Osteocyte (in vitro differentiated cells): ENCODE results near the gene DISC1. TPM values are rescaled to one million over a fixed set of nuclear protein-coding genes. Genes with fewer than 3 reads are reported as not detected.

Source experiments
- DNase-seq: peaks from one replicate; pipeline ENCODE4 v3.0.0; 2021; ENCODE audit warnings: mixed read lengths; ENCODE audit not compliant: unreplicated experiment; ENCODE audit errors: extremely low spot score
- H3K27ac Mint-ChIP-seq: one replicate; pipeline ENCODE4 v1.8.0; 2021; ENCODE audit warnings: mild to moderate bottlenecking, mixed read lengths; ENCODE audit not compliant: unreplicated experiment
- H3K27me3 Mint-ChIP-seq: one replicate; pipeline ENCODE4 v1.8.0; 2021; ENCODE audit warnings: mixed read lengths; ENCODE audit not compliant: unreplicated experiment
- H3K36me3 Mint-ChIP-seq: one replicate; pipeline ENCODE4 v1.8.0; 2021; ENCODE audit warnings: mixed read lengths; ENCODE audit not compliant: unreplicated experiment
- H3K4me1 Mint-ChIP-seq: one replicate; pipeline ENCODE4 v1.8.0; 2021; ENCODE audit warnings: mixed read lengths; ENCODE audit not compliant: unreplicated experiment
- H3K4me3 Mint-ChIP-seq: one replicate; pipeline ENCODE4 v1.8.0; 2021; ENCODE audit warnings: mild to moderate bottlenecking, moderate library complexity, mixed read lengths; ENCODE audit not compliant: unreplicated experiment
- H3K9me3 Mint-ChIP-seq: one replicate; pipeline ENCODE4 v1.8.0; 2021; ENCODE audit warnings: mixed read lengths; ENCODE audit not compliant: unreplicated experiment
- total RNA-seq: library from RNA; stranded (reverse); gene quantifications from 2 replicates; pipeline ENCODE4 v1.2.1, GENCODE V29; 2021
- TF ChIP-seq, protein P1 (sequence below): fragments of 200-600 bp; sonication (generic); IDR thresholded peaks from 2 replicates; pipeline ENCODE4 v1.5.0; 2021; ENCODE audit warnings: antibody characterized with exemption, mild to moderate bottlenecking, moderate library complexity

DISC1 gene
- total RNA-seq, 1 donor from 2014 or later = 15.6 TPM

DNA sequence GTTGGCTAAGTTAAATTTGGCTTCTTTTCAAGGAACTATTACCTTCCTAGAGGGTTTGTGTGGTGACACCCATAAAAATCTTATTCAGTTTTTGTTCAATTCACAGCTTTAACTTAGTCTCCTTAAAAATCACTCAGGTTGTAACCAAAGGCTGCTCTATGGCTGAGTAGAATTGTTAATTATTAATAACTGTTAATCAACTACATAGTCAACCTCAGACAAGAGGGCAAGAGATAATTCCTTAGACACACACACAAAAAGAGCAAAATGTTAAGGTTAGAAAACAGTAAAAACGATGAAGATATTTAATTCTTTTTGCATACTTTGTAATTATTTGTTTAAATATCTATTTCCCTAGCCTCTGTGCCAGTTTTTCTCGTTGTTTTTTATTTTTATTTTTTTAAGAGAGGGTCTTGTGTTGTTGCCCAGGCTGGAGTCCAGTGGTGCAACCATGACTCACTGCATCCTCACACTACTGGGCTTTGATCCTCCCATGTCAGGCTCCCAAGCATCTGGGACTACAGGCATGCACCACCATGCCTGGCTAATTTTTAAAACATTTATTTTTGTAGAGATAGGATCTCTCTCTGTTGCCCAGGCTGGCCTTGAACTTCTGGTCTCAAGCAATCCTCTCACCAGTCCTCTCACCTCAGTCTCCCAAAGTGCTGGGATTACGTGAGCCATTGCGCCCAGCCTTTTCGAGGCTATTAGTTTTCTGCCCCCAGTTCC is 215.2 kb downstream of the DISC1 start:
- H3K27me3 Mint-ChIP-seq = no peaks in the 10 kb centered on the region
- DNase-seq = no peak
- H3K4me3 Mint-ChIP-seq = no peak overlapping the region
- H3K4me1 Mint-ChIP-seq = peaks cover 14% of the 10 kb centered on the region
- no peaks in the 10 kb centered on the region for H3K9me3 Mint-ChIP-seq
- no peak overlapping the region for H3K27ac Mint-ChIP-seq
- peaks cover 4% of the 10 kb centered on the region for H3K36me3 Mint-ChIP-seq
- TF ChIP-seq, protein P1, sequence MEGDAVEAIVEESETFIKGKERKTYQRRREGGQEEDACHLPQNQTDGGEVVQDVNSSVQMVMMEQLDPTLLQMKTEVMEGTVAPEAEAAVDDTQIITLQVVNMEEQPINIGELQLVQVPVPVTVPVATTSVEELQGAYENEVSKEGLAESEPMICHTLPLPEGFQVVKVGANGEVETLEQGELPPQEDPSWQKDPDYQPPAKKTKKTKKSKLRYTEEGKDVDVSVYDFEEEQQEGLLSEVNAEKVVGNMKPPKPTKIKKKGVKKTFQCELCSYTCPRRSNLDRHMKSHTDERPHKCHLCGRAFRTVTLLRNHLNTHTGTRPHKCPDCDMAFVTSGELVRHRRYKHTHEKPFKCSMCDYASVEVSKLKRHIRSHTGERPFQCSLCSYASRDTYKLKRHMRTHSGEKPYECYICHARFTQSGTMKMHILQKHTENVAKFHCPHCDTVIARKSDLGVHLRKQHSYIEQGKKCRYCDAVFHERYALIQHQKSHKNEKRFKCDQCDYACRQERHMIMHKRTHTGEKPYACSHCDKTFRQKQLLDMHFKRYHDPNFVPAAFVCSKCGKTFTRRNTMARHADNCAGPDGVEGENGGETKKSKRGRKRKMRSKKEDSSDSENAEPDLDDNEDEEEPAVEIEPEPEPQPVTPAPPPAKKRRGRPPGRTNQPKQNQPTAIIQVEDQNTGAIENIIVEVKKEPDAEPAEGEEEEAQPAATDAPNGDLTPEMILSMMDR = no peak

DNA sequence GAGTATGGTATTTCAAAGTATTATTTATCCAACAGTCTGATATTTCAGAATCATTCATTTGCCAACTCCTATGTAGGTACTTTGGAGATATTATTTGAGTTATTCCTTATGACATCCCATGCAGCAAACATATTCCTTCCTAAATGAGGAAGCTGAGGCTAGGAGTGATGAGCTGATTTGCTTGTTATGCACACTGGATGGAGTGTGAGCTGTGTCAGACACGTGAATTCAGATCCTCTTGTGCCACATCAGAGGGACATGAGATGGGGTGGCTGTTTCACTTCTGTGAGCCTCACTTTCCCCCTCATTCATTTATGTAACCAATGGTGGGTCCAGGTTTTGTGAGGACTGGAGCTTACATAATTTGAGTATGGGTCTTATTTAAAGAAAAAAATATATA is 215.9 kb downstream of the DISC1 start:
- TF ChIP-seq, protein P1 = no peak
- Mint-ChIP-seq H3K4me3 (no peak overlapping the region), H3K9me3 (no peaks in the 10 kb centered on the region), H3K4me1 (peaks cover 14% of the 10 kb centered on the region), H3K27ac (no peak overlapping the region), H3K36me3 (peaks cover 4% of the 10 kb centered on the region), H3K27me3 (no peaks in the 10 kb centered on the region)
- no peak for DNase-seq

DNA sequence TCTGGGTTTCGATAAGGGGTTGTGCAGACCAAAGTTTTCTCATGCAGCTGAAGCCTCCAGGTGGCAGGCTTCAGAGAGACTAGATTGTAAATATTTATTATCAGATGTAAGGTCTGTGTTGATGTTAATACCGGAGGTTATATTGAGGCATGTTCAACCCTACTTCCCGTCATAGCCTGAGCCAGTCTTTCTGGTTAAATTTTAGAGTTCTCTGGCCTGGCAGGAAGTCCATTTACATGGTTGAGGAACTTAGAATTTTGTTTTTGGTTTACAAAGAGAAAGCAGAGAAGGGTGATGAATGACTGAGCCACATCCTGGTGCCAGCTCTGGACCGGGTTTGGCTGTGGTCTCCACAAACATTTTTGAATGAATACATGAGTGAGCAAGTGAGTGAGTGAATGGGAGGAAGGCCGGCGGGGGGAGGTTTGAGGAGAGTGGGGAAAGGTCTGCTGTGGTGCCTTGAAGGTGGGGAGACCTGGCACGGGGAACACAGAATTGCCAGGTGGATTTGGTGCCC is 218.5 kb downstream of the DISC1 start:
- Mint-ChIP-seq H3K27ac (no peak overlapping the region), H3K9me3 (no peaks in the 10 kb centered on the region), H3K4me1 (peaks cover 14% of the 10 kb centered on the region), H3K27me3 (no peaks in the 10 kb centered on the region), H3K36me3 (peaks cover 4% of the 10 kb centered on the region), H3K4me3 (no peak overlapping the region)
- no peak for DNase-seq
- TF ChIP-seq, protein P1 = no peak

GRCh38 chr1:231847612-231848397 is 221.2 kb downstream of the DISC1 start:
- Mint-ChIP-seq H3K9me3 (no peaks in the 10 kb centered on the region), H3K27ac (no peak overlapping the region), H3K4me1 (peaks cover 3% of the 10 kb centered on the region), H3K4me3 (no peak overlapping the region), H3K27me3 (no peaks in the 10 kb centered on the region), H3K36me3 (peaks cover 11% of the 10 kb centered on the region)
- TF ChIP-seq, protein P1 = no peak
- DNase-seq = no peak

DNA sequence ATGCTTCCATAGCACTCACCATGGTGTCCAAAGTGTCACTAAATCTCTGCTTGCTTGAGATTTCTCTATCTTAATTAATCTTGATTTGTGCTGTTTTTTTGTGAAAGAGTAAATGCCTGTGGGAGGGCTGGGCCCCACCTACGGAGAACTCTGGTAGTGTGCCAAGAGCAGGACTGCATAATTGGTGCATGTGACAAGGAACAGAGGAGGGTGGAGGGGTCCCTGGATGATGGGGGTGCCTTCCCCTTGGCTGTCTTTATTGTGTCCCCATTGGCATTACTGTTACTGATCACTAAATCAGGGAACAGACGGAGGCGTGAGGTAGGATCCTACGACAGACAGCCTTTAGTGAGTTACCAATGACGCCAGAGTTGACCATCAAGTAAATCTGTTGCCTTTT is 223.4 kb downstream of the DISC1 start:
- no peak overlapping the region for H3K4me3 Mint-ChIP-seq
- no peaks in the 10 kb centered on the region for H3K9me3 Mint-ChIP-seq
- H3K27ac Mint-ChIP-seq = no peak overlapping the region
- peaks cover 9% of the 10 kb centered on the region for H3K36me3 Mint-ChIP-seq
- peaks cover 1% of the 10 kb centered on the region for H3K4me1 Mint-ChIP-seq
- TF ChIP-seq, protein P1 = no peak
- no peaks in the 10 kb centered on the region for H3K27me3 Mint-ChIP-seq
- no peak for DNase-seq
